HG03159 (cell line): ENCODE measurements around the gene UNC13B.
"Not testable (repeated sequence)": the region's sequence is repeated elsewhere in the genome, so short reads cannot be mapped to it uniquely, and the experiment has no call there.

ENCODE experiments used
- ATAC-seq: cut with Tn5 transposase; IDR thresholded peaks from one replicate; pipeline ENCODE4 v1.9.1; 2021; ENCODE audit warnings: mild to moderate bottlenecking, moderate library complexity; ENCODE audit not compliant: unreplicated experiment

Gene UNC13B

GRCh38 chr9:35162605-35163315 is 951 bp downstream of the UNC13B start:
- no peak for ATAC-seq

GRCh38 chr9:35163413-35163812 is 1.6 kb downstream of the UNC13B start:
- no peak for ATAC-seq

- ATAC-seq = no peak
Observed at GRCh38 chr9:35164711-35165110, 2.9 kb downstream of the UNC13B start.

GRCh38 chr9:35167429-35167828 is 5.6 kb downstream of the UNC13B start:
- ATAC-seq = not testable (repeated sequence)

GRCh38 chr9:35168963-35169362 is 7.2 kb downstream of the UNC13B start:
- no peak for ATAC-seq

GRCh38 chr9:35172878-35173277 is 11.1 kb downstream of the UNC13B start:
- ATAC-seq = no peak

- no peak for ATAC-seq
Observed at GRCh38 chr9:35177520-35177919, 15.7 kb downstream of the UNC13B start.

GRCh38 chr9:35179347-35180280 is 17.8 kb downstream of the UNC13B start:
- no peak for ATAC-seq

GRCh38 chr9:35180801-35181200 is 19.0 kb downstream of the UNC13B start:
- no peak for ATAC-seq

GRCh38 chr9:35182401-35182800 is 20.6 kb downstream of the UNC13B start:
- ATAC-seq = not testable (repeated sequence)

GRCh38 chr9:35182996-35183754 is 21.4 kb downstream of the UNC13B start:
- ATAC-seq = not testable (repeated sequence)

- not testable (repeated sequence) for ATAC-seq
Observed at GRCh38 chr9:35183755-35184480, 22.1 kb downstream of the UNC13B start.

- ATAC-seq = no peak
Observed at GRCh38 chr9:35186524-35186923, 24.7 kb downstream of the UNC13B start.

- ATAC-seq = no peak
Observed at GRCh38 chr9:35190203-35190602, 28.4 kb downstream of the UNC13B start.

- ATAC-seq = no peak
Observed at GRCh38 chr9:35191105-35191504, 29.3 kb downstream of the UNC13B start.

- ATAC-seq = no peak
Observed at GRCh38 chr9:35193762-35194161, 32.0 kb downstream of the UNC13B start.

- no peak for ATAC-seq
Observed at GRCh38 chr9:35195683-35196082, 33.9 kb downstream of the UNC13B start.

GRCh38 chr9:35198191-35198590 is 36.4 kb downstream of the UNC13B start:
- ATAC-seq = no peak

- no peak for ATAC-seq
Observed at GRCh38 chr9:35203528-35203927, 41.7 kb downstream of the UNC13B start.

- no peak for ATAC-seq
Observed at GRCh38 chr9:35205340-35205739, 43.5 kb downstream of the UNC13B start.

- ATAC-seq = no peak
Observed at GRCh38 chr9:35211854-35212253, 50.0 kb downstream of the UNC13B start.
